ENCODE data around the gene TCF4.
A peak's percentile ranks its signal among the peaks of the same experiment; 100 is the strongest.

TCF4 gene

GRCh38 chr18:55477860-55478581 is 110.0 kb downstream of the TCF4 start:
- Histone ChIP-seq H2BK5ac (ENCODE audit: low read depth, low read length, poor library complexity) (no peak overlapping the region), H4K91ac (ENCODE audit: low read depth, low read length) (no peak overlapping the region), H3K27ac (ENCODE audit: low read depth, low read length) (peak overlapping the region; percentile 78), H3K79me2 (ENCODE audit: control insufficient read depth, insufficient read depth, low read length, poor library complexity) (no peaks in the 10 kb centered on the region), H3K9ac (ENCODE audit: low read length) (no peak overlapping the region), H3K23ac (ENCODE audit: low read length) (no peak overlapping the region), H3K36me3 (ENCODE audit: control insufficient read depth in 1 of 2, insufficient read depth in 2 of 2, low read length in 2 of 2) (peaks cover 0 to 2% of the 10 kb centered on the region in 2 experiments), H3K9me3 (ENCODE audit: insufficient read depth, low read depth, low read length) (no peaks in the 10 kb centered on the region), H3K4me3 (ENCODE audit: low read depth, low read length) (no peak overlapping the region), H4K8ac (ENCODE audit: low read depth, low read length) (no peak overlapping the region), H2AFZ (ENCODE audit: insufficient read depth, low read length, poor library complexity) (no peak overlapping the region), H3K18ac (ENCODE audit: low read length) (no peak overlapping the region), H4K12ac (ENCODE audit: low read depth, low read length) (no peak overlapping the region), H3K4ac (ENCODE audit: low read depth, low read length) (no peak overlapping the region), H2AK5ac (ENCODE audit: low read length) (no peak overlapping the region), H3K14ac (ENCODE audit: low read length) (no peak overlapping the region), H3K79me1 (ENCODE audit: low read length) (peaks cover 2% of the 10 kb centered on the region), H2BK12ac (ENCODE audit: low read length) (no peak overlapping the region), H3K27me3 (ENCODE audit: insufficient read depth, low read length) (no peaks in the 10 kb centered on the region), H3K4me1 (ENCODE audit: control insufficient read depth in 1 of 2, insufficient read depth in 2 of 2, low read length in 2 of 2) (peaks cover 6 to 10% of the 10 kb centered on the region in 2 experiments), H3K4me2 (ENCODE audit: low read length) (peak overlapping the region; percentile 15), H2BK120ac (ENCODE audit: insufficient read depth, low read length, poor library complexity) (no peak overlapping the region)
- peak; percentile 13 to 45 for DNase-seq
- WGBS (ENCODE audit: extremely low coverage, insufficient coverage, insufficient read length), result no CpG with 5 or more reads among the region's 8 CpGs

DNA sequence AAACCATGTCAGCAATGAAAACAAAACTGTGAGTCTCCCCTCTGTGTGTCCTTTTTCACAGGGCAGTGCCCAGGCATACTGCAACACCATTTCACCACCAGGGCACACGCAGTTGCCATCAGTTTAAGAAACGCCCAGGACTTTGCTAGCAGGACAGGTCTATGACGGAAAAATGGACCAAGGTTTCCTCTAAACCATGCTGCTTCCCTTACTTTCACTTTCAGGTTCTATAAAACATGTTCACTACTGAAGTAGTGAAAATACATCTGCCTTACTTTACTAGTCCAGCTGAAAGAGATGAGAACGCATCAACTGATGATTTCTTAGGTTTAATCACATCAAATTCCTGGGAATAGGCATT is 110.5 kb downstream of the TCF4 start:
- H3K23ac ChIP-seq (ENCODE audit: low read length), result no peak overlapping the region
- peak overlapping the region; percentile 24 for H3K4me2 ChIP-seq (ENCODE audit: low read length)
- no peak overlapping the region for H2AK5ac ChIP-seq (ENCODE audit: low read length)
- H2BK5ac ChIP-seq (ENCODE audit: low read depth, low read length, poor library complexity), result peak overlapping the region; percentile 39
- no peaks in the 10 kb centered on the region for H3K9me3 ChIP-seq (ENCODE audit: insufficient read depth, low read depth, low read length)
- H2BK120ac ChIP-seq (ENCODE audit: insufficient read depth, low read length, poor library complexity), result peak overlapping the region; percentile 72
- no peak overlapping the region for H3K9ac ChIP-seq (ENCODE audit: low read length)
- H2AFZ ChIP-seq (ENCODE audit: insufficient read depth, low read length, poor library complexity), result no peak overlapping the region
- H3K4me1 ChIP-seq (ENCODE audit: control insufficient read depth in 1 of 2, insufficient read depth in 2 of 2, low read length in 2 of 2), result peaks cover 6 to 10% of the 10 kb centered on the region in 2 experiments
- H3K14ac ChIP-seq (ENCODE audit: low read length), result no peak overlapping the region
- peak overlapping the region; percentile 73 for H4K91ac ChIP-seq (ENCODE audit: low read depth, low read length)
- peak overlapping the region; percentile 58 for H4K8ac ChIP-seq (ENCODE audit: low read depth, low read length)
- H3K27me3 ChIP-seq (ENCODE audit: insufficient read depth, low read length), result no peaks in the 10 kb centered on the region
- H3K4ac ChIP-seq (ENCODE audit: low read depth, low read length), result peak overlapping the region; percentile 47
- DNase-seq, result peak; percentile 6 to 17
- no peaks in the 10 kb centered on the region for H3K36me3 ChIP-seq (ENCODE audit: control insufficient read depth in 1 of 2, insufficient read depth in 2 of 2, low read length in 2 of 2)
- H3K79me2 ChIP-seq (ENCODE audit: control insufficient read depth, insufficient read depth, low read length, poor library complexity), result no peaks in the 10 kb centered on the region
- H3K4me3 ChIP-seq (ENCODE audit: low read depth, low read length), result no peak overlapping the region
- H4K12ac ChIP-seq (ENCODE audit: low read depth, low read length), result no peak overlapping the region
- peak overlapping the region; percentile 69 for H2BK12ac ChIP-seq (ENCODE audit: low read length)
- H3K79me1 ChIP-seq (ENCODE audit: low read length), result peaks cover 2% of the 10 kb centered on the region
- peak overlapping the region; percentile 61 for H3K18ac ChIP-seq (ENCODE audit: low read length)
- no CpG with 5 or more reads among the region's 4 CpGs for WGBS (ENCODE audit: extremely low coverage, insufficient coverage, insufficient read length)
- H3K27ac ChIP-seq (ENCODE audit: low read depth, low read length), result peak overlapping the region; percentile 61

- no peak overlapping the region for H2BK12ac ChIP-seq (ENCODE audit: low read length)
- H3K79me2 ChIP-seq (ENCODE audit: control insufficient read depth, insufficient read depth, low read length, poor library complexity), result no peaks in the 10 kb centered on the region
- no peak overlapping the region for H3K4ac ChIP-seq (ENCODE audit: low read depth, low read length)
- no peak overlapping the region for H2BK120ac ChIP-seq (ENCODE audit: insufficient read depth, low read length, poor library complexity)
- H4K12ac ChIP-seq (ENCODE audit: low read depth, low read length), result no peak overlapping the region
- DNase-seq, result no peak
- peaks cover 0 to 2% of the 10 kb centered on the region in 2 experiments for H3K36me3 ChIP-seq (ENCODE audit: control insufficient read depth in 1 of 2, insufficient read depth in 2 of 2, low read length in 2 of 2)
- no CpG with 5 or more reads among the region's 1 CpG for WGBS (ENCODE audit: extremely low coverage, insufficient coverage, insufficient read length)
- no peak overlapping the region for H3K4me3 ChIP-seq (ENCODE audit: low read depth, low read length)
- H3K27ac ChIP-seq (ENCODE audit: low read depth, low read length), result no peak overlapping the region
- H3K23ac ChIP-seq (ENCODE audit: low read length), result no peak overlapping the region
- no peak overlapping the region for H2AFZ ChIP-seq (ENCODE audit: insufficient read depth, low read length, poor library complexity)
- no peak overlapping the region for H3K9ac ChIP-seq (ENCODE audit: low read length)
- no peak overlapping the region for H3K18ac ChIP-seq (ENCODE audit: low read length)
- H2BK5ac ChIP-seq (ENCODE audit: low read depth, low read length, poor library complexity), result no peak overlapping the region
- peaks cover 2% of the 10 kb centered on the region for H3K79me1 ChIP-seq (ENCODE audit: low read length)
- peaks cover 6 to 10% of the 10 kb centered on the region in 2 experiments for H3K4me1 ChIP-seq (ENCODE audit: control insufficient read depth in 1 of 2, insufficient read depth in 2 of 2, low read length in 2 of 2)
- H3K4me2 ChIP-seq (ENCODE audit: low read length), result no peak overlapping the region
- no peaks in the 10 kb centered on the region for H3K27me3 ChIP-seq (ENCODE audit: insufficient read depth, low read length)
- H4K91ac ChIP-seq (ENCODE audit: low read depth, low read length), result no peak overlapping the region
- H3K14ac ChIP-seq (ENCODE audit: low read length), result no peak overlapping the region
- no peak overlapping the region for H2AK5ac ChIP-seq (ENCODE audit: low read length)
- H3K9me3 ChIP-seq (ENCODE audit: insufficient read depth, low read depth, low read length), result no peaks in the 10 kb centered on the region
- H4K8ac ChIP-seq (ENCODE audit: low read depth, low read length), result no peak overlapping the region
Observed at GRCh38 chr18:55475916-55476315, 112.1 kb downstream of the TCF4 start.

- Histone ChIP-seq H4K91ac (ENCODE audit: low read depth, low read length) (no peak overlapping the region), H3K4ac (ENCODE audit: low read depth, low read length) (no peak overlapping the region), H2AFZ (ENCODE audit: insufficient read depth, low read length, poor library complexity) (no peak overlapping the region), H3K4me2 (ENCODE audit: low read length) (no peak overlapping the region), H2AK5ac (ENCODE audit: low read length) (no peak overlapping the region), H3K14ac (ENCODE audit: low read length) (no peak overlapping the region), H3K18ac (ENCODE audit: low read length) (no peak overlapping the region), H3K27me3 (ENCODE audit: insufficient read depth, low read length) (no peaks in the 10 kb centered on the region), H3K23ac (ENCODE audit: low read length) (no peak overlapping the region), H3K4me1 (ENCODE audit: control insufficient read depth in 1 of 2, insufficient read depth in 2 of 2, low read length in 2 of 2) (peaks cover 6 to 10% of the 10 kb centered on the region in 2 experiments), H3K79me2 (ENCODE audit: control insufficient read depth, insufficient read depth, low read length, poor library complexity) (no peaks in the 10 kb centered on the region), H3K9ac (ENCODE audit: low read length) (no peak overlapping the region), H4K12ac (ENCODE audit: low read depth, low read length) (no peak overlapping the region), H3K9me3 (ENCODE audit: insufficient read depth, low read depth, low read length) (no peaks in the 10 kb centered on the region), H3K4me3 (ENCODE audit: low read depth, low read length) (no peak overlapping the region), H3K36me3 (ENCODE audit: control insufficient read depth in 1 of 2, insufficient read depth in 2 of 2, low read length in 2 of 2) (peaks cover 0 to 2% of the 10 kb centered on the region in 2 experiments), H2BK120ac (ENCODE audit: insufficient read depth, low read length, poor library complexity) (no peak overlapping the region), H2BK5ac (ENCODE audit: low read depth, low read length, poor library complexity) (no peak overlapping the region), H4K8ac (ENCODE audit: low read depth, low read length) (no peak overlapping the region), H2BK12ac (ENCODE audit: low read length) (no peak overlapping the region), H3K79me1 (ENCODE audit: low read length) (peaks cover 2% of the 10 kb centered on the region), H3K27ac (ENCODE audit: low read depth, low read length) (no peak overlapping the region)
- no peak for DNase-seq
- no CpG with 5 or more reads among the region's 5 CpGs for WGBS (ENCODE audit: extremely low coverage, insufficient coverage, insufficient read length)
Observed at GRCh38 chr18:55475467-55475866, 112.5 kb downstream of the TCF4 start.

Data from trophoblast cell (in vitro differentiated cells and primary cell).